ENCODE results near the gene INPP4A. TPM values are rescaled to one million over a fixed set of nuclear protein-coding genes. Genes with fewer than 3 reads are reported as not detected.
A peak's percentile ranks its signal among the peaks of the same experiment; 100 is the strongest.

INPP4A gene
- total RNA-seq, 2 experiments from 2014 or later: 140 to 165 TPM

DNA sequence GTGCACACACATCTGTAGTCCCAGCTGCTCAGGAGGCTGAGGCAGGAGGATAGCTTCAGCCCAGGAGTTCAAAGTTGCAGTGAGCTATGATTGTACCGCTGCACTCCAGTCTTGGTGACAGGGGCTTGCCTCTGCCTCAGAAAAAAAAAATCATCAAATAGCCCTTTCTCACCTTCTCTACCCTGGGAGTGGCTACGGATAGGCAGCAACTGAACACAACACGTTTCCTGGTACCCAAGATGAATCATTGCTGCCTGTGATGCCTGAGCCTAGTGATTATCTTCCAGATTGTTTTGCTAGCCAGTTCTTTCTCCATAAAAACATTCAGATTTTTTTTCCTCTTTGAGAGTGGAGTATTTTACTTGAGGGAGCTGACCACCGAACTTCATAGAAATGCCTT is 13.5 kb downstream of the INPP4A start:
- peak; percentile 56 for DNase-seq
- CTCF ChIA-PET: interaction anchor here (0.7 to 3.4 kb wide), 2 partner anchors 12 to 98 kb away, joined by 5 to 15 read pairs; no protein-coding TSS in a partner anchor

GRCh38 chr2:98458667-98459380 is 14.2 kb downstream of the INPP4A start:
- H3K36me3 Mint-ChIP-seq (ENCODE audit: low read depth): peaks cover 56% of the 10 kb centered on the region
- POLR2A ChIA-PET: interaction anchor here (0.5 kb wide), 1 partner anchor 9 kb away, joined by 3 read pairs; no protein-coding TSS in a partner anchor

More for the DNA sequence above, 13.5 kb downstream of the INPP4A start:
- Mint-ChIP-seq H3K4me1 (peaks cover 89% of the 10 kb centered on the region), H3K9me3 (no peaks in the 10 kb centered on the region), H3K27me3 (no peaks in the 10 kb centered on the region), H3K27ac (peak overlapping the region; percentile 93), H3K36me3 (ENCODE audit: low read depth) (peaks cover 58% of the 10 kb centered on the region), H3K4me3 (peak overlapping the region; percentile 15)
- POLR2A ChIA-PET: interaction anchor here (0.7 kb wide), 1 partner anchor 30 kb away, joined by 4 read pairs; no protein-coding TSS in a partner anchor

GRCh38 chr2:98459496-98460175 is 15.0 kb downstream of the INPP4A start:
- Mint-ChIP-seq H3K27ac (peak overlapping the region; percentile 93), H3K27me3 (no peaks in the 10 kb centered on the region), H3K4me1 (peaks cover 89% of the 10 kb centered on the region), H3K36me3 (ENCODE audit: low read depth) (peaks cover 56% of the 10 kb centered on the region), H3K9me3 (no peaks in the 10 kb centered on the region), H3K4me3 (peak overlapping the region; percentile 51)
- CTCF ChIA-PET: interaction anchor here (1.0 to 3.4 kb wide), 4 partner anchors 9 to 21 kb away, joined by 3 to 15 read pairs (median 10); no protein-coding TSS in a partner anchor
- POLR2A ChIA-PET: interaction anchor here (0.5 kb wide), 1 partner anchor 10 kb away, joined by 3 read pairs; no protein-coding TSS in a partner anchor
- no peak for DNase-seq

More at GRCh38 chr2:98458667-98459380, 14.2 kb downstream of the INPP4A start:
- H3K9me3 Mint-ChIP-seq: no peaks in the 10 kb centered on the region
- H3K4me3 Mint-ChIP-seq: peak overlapping the region; percentile 15
- H3K27me3 Mint-ChIP-seq: no peaks in the 10 kb centered on the region
- no peak for DNase-seq
- H3K4me1 Mint-ChIP-seq: peaks cover 89% of the 10 kb centered on the region
- CTCF ChIA-PET: interaction anchor here (1.1 to 3.4 kb wide), 2 partner anchors 12 to 21 kb away, joined by 3 to 15 read pairs; no protein-coding TSS in a partner anchor
- H3K27ac Mint-ChIP-seq: peak overlapping the region; percentile 93

DNA sequence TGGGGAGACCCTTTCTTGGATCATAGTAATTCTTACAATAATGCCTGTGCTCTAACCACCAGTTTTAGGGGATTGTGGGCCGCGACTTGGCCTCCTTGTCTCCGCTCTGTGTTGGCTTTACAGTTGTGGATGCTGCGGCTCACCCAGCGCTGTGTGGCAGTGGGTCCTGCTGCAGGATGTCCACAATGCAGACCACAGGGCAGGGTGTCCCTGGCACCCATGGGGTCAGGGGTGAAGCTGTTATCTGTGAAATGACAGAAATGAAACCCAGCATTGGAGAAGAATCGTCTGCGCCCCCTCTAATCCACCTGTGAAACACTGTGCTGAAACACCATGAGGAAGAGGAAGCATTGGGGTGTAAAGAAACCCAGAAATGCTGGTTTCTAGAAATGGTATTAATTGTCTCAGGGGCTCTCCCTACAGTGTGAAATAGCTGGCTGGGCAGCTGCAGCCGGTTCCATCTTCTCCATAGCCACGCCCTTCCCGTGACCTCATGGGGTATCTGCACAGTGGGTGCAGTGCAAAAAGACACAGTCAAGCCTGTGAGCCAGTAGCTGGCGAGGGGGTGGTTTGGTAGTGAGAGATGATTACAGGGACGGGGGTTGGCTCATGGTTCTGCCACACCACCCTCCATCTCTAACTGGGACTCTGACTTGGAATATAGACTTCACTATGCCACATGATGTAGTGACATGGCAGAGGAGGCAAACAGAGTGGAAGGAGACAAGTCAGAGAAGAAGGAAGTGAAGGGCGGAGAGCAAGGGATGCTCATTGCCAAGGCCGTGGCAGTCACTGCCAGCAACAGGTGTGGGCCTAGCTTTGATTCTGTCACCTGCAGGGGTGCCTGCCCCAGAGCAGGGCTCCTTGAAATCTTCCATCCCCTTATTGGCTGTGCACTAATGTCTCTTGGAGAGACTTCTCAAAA is 16.2 kb downstream of the INPP4A start:
- H3K36me3 Mint-ChIP-seq (ENCODE audit: low read depth): peaks cover 57% of the 10 kb centered on the region
- ChIA-PET POLR2A (interaction anchor here (0.9 kb wide), 1 partner anchor 46 kb away, joined by 3 read pairs; no protein-coding TSS in a partner anchor), CTCF (interaction anchor here (1.0 to 7.1 kb wide), 4 partner anchors 9 to 32 kb away, joined by 3 to 60 read pairs (median 30); no protein-coding TSS in a partner anchor)
- H3K4me3 Mint-ChIP-seq: peak overlapping the region; percentile 51
- no peaks in the 10 kb centered on the region for H3K27me3 Mint-ChIP-seq
- peak; percentile 81 for DNase-seq
- no peaks in the 10 kb centered on the region for H3K9me3 Mint-ChIP-seq
- H3K4me1 Mint-ChIP-seq: peaks cover 90% of the 10 kb centered on the region
- H3K27ac Mint-ChIP-seq: peak overlapping the region; percentile 93

DNA sequence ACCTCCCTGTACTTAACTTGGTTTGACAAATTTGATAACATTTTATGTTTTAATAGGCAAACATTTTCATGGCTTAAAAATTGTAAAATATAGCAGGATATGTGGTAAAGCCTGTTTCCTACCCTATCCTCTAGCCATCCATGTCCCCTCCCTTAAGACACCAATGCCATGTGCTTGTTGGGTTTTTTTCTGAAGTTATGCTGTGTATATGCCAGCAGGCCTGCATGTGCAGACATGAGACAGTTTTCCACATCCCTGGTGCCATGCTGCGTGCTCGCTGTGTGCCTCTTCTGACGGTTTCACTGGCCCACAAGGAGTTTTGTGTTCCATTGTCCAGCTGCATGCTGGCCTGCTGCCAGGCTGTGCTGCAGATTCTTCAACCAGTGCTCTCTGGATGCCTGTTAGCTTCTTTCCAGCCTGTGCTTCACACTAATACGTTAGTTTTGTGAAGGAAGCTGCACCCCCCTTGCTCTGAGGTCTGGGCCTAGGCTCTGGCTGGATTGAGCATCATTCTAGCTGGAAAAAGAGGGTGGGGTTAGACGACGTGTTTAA is 16.9 kb downstream of the INPP4A start:
- ChIA-PET CTCF (interaction anchor here (1.0 to 7.1 kb wide), 4 partner anchors 9 to 32 kb away, joined by 3 to 60 read pairs (median 30); no protein-coding TSS in a partner anchor), POLR2A (no interaction called here)
- Mint-ChIP-seq H3K27ac (peak overlapping the region; percentile 93), H3K4me3 (peak overlapping the region; percentile 51), H3K4me1 (peaks cover 92% of the 10 kb centered on the region), H3K27me3 (no peaks in the 10 kb centered on the region), H3K36me3 (ENCODE audit: low read depth) (peaks cover 58% of the 10 kb centered on the region), H3K9me3 (no peaks in the 10 kb centered on the region)
- DNase-seq: no peak

- ChIA-PET POLR2A (no interaction called here), CTCF (interaction anchor here (0.6 to 7.1 kb wide), 5 partner anchors 11 to 799 kb away, joined by 3 to 60 read pairs (median 9); partner anchors contain the start of gene ACTR1B)
- peaks cover 3% of the 10 kb centered on the region for H3K9me3 Mint-ChIP-seq
- H3K4me1 Mint-ChIP-seq: peaks cover 93% of the 10 kb centered on the region
- H3K27me3 Mint-ChIP-seq: no peaks in the 10 kb centered on the region
- H3K27ac Mint-ChIP-seq: peak overlapping the region; percentile 97
- DNase-seq: no peak
- H3K36me3 Mint-ChIP-seq (ENCODE audit: low read depth): peaks cover 57% of the 10 kb centered on the region
- H3K4me3 Mint-ChIP-seq: peak overlapping the region; percentile 73
Observed at GRCh38 chr2:98463081-98463481, 18.4 kb downstream of the INPP4A start.

GRCh38 chr2:98463551-98463971 is 18.9 kb downstream of the INPP4A start:
- ChIA-PET POLR2A (interaction anchor here (0.6 to 1.6 kb wide), 4 partner anchors 10 to 1598 kb away, joined by 3 to 4 read pairs (median 4); no protein-coding TSS in a partner anchor), CTCF (interaction anchor here (0.6 to 7.1 kb wide), 6 partner anchors 11 to 799 kb away, joined by 3 to 60 read pairs (median 8); partner anchors contain the start of gene ACTR1B)
- Mint-ChIP-seq H3K9me3 (peaks cover 3% of the 10 kb centered on the region), H3K27me3 (no peaks in the 10 kb centered on the region), H3K27ac (peak overlapping the region; percentile 97), H3K4me3 (peak overlapping the region; percentile 73), H3K36me3 (ENCODE audit: low read depth) (peaks cover 56% of the 10 kb centered on the region), H3K4me1 (peaks cover 93% of the 10 kb centered on the region)
- no peak for DNase-seq

- peak; percentile 72 for DNase-seq
- peaks cover 3% of the 10 kb centered on the region for H3K9me3 Mint-ChIP-seq
Observed at GRCh38 chr2:98463988-98464771, 19.5 kb downstream of the INPP4A start.

GRCh38 chr2:98464772-98465310 is 20.2 kb downstream of the INPP4A start:
- H3K36me3 Mint-ChIP-seq (ENCODE audit: low read depth): peaks cover 54% of the 10 kb centered on the region
- CTCF ChIA-PET: interaction anchor here (0.6 to 7.1 kb wide), 16 partner anchors 8 to 458 kb away, joined by 3 to 60 read pairs (median 4); no protein-coding TSS in a partner anchor

More at GRCh38 chr2:98463988-98464771, 19.5 kb downstream of the INPP4A start:
- Mint-ChIP-seq H3K4me3 (peak overlapping the region; percentile 73), H3K4me1 (peaks cover 92% of the 10 kb centered on the region), H3K27ac (peak overlapping the region; percentile 97), H3K36me3 (ENCODE audit: low read depth) (peaks cover 56% of the 10 kb centered on the region), H3K27me3 (no peaks in the 10 kb centered on the region)
- ChIA-PET CTCF (interaction anchor here (0.6 to 7.1 kb wide), 15 partner anchors 12 to 673 kb away, joined by 3 to 60 read pairs (median 4); no protein-coding TSS in a partner anchor), POLR2A (interaction anchor here (0.6 to 1.6 kb wide), 4 partner anchors 10 to 1598 kb away, joined by 3 to 4 read pairs (median 4); no protein-coding TSS in a partner anchor)

DNA sequence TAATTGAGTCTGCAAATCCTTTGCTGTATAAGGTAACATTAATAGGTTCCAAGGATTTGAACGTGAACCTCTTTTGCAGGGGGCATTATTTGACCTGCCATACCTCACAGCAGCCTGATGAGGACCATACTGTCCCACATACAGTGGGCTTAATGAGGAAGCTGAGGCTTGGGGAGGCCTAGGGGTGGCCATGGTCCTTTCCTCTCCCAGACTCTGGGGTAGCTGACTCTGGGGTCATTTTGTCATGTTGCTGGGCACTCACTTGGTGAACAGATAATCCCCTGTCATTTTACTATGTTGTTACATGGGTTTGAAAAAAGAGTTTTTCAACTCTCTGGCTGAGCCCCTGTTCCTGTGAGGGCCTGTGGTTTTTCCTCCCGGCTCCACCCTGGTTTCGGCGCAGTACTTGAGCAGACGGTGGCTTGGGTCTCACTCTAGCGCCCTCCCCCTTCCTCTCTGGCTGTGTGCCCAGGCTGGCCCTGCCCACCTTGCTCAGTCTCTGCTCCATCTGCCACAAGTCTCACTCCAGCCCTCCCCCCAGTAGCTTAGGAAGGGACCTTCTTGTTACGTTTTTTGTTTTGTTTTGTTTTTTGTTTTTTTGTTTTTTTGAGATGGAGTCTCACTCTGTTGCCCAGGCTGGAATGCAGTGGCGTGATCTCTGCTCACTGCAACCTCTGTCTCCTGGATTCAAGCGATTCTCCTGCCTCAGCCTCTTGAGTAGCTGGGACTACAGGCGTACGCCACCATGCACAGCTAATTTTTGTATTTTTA is 21.0 kb downstream of the INPP4A start:
- POLR2A ChIA-PET: no interaction called here
- peak; percentile 90 for DNase-seq
- Mint-ChIP-seq H3K4me1 (peaks cover 91% of the 10 kb centered on the region), H3K27ac (peak overlapping the region; percentile 97), H3K4me3 (peak overlapping the region; percentile 73), H3K9me3 (peaks cover 3% of the 10 kb centered on the region), H3K27me3 (no peaks in the 10 kb centered on the region), H3K36me3 (ENCODE audit: low read depth) (peaks cover 53% of the 10 kb centered on the region)
- CTCF ChIA-PET: interaction anchor here (1.2 to 7.1 kb wide), 9 partner anchors 9 to 39 kb away, joined by 3 to 60 read pairs (median 5); no protein-coding TSS in a partner anchor

More at GRCh38 chr2:98464772-98465310, 20.2 kb downstream of the INPP4A start:
- POLR2A ChIA-PET: interaction anchor here (1.3 to 1.6 kb wide), 2 partner anchors 14 to 19 kb away, joined by 3 to 4 read pairs; no protein-coding TSS in a partner anchor
- Mint-ChIP-seq H3K4me3 (peak overlapping the region; percentile 73), H3K27me3 (no peaks in the 10 kb centered on the region), H3K9me3 (peaks cover 3% of the 10 kb centered on the region), H3K4me1 (peaks cover 91% of the 10 kb centered on the region), H3K27ac (peak overlapping the region; percentile 97)
- peak; percentile 70 for DNase-seq
